GM23338 (cell line): ENCODE data around the gene SMYD3. TPM values are rescaled to one million over a fixed set of nuclear protein-coding genes. Genes with fewer than 3 reads are reported as not detected.

Source experiments
- CREB1 ChIP-seq: fragments of 250-450 bp; sonication (Bioruptor Pico); IDR thresholded peaks from 2 replicates; pipeline ENCODE4 v1.5.0; 2020; ENCODE audit warnings: low read depth, mild to moderate bottlenecking, moderate library complexity
- EZH2phosphoT487 ChIP-seq: fragments of 200-600 bp; sonication (generic); IDR thresholded peaks from one replicate; pipeline ENCODE4 v1.8.1; 2018; ENCODE audit warnings: antibody characterized with exemption; ENCODE audit not compliant: unreplicated experiment
- JUNB ChIP-seq: IDR thresholded peaks from one replicate; pipeline ENCODE4 v1.6.1; 2016; ENCODE audit warnings: antibody characterized with exemption; ENCODE audit not compliant: unreplicated experiment
- NANOG ChIP-seq: IDR thresholded peaks from 2 replicates; pipeline ENCODE4 v1.6.1; 2016; ENCODE audit warnings: antibody characterized with exemption, borderline replicate concordance
- POLR2AphosphoS5 ChIP-seq: IDR thresholded peaks from 2 replicates; pipeline ENCODE4 v1.6.1; 2016; ENCODE audit warnings: antibody characterized with exemption, low read depth
- ZNF331 ChIP-seq: fragments of 250-450 bp; sonication (Bioruptor Pico); IDR thresholded peaks from 2 replicates; pipeline ENCODE4 v1.5.0; 2020; ENCODE audit warnings: low read depth, mild to moderate bottlenecking, moderate library complexity
- polyA plus RNA-seq: library from polyadenylated mRNA; unstranded; fragments of >200 nt; fragmentation: Nextera tagmentation; extraction: Ambion mirVana; gene quantifications from 2 replicates; pipeline ENCODE4 v1.2.1, GENCODE V29; 2016
- small RNA-seq: library from RNA; depleted of rRNA; stranded (forward); fragments of <200 nt; gene quantifications from one replicate; pipeline ENCODE3, GENCODE V24; 2014; ENCODE audit warnings: low replicate concordance
- total RNA-seq: library from RNA; depleted of rRNA; stranded (reverse); fragments of >200 nt; shearing (Covaris generic); gene quantifications from 2 replicates; pipeline ENCODE4 v1.2.3, GENCODE V29; 2014; rRNA removed
- TF ChIP-seq, protein P1 (sequence below): IDR thresholded peaks from 2 replicates; pipeline ENCODE4 v1.6.1; 2016; ENCODE audit warnings: antibody characterized with exemption
- TF ChIP-seq, protein P2 (sequence below), 2 experiments: fragments of 200-600 bp in 1 of 2; sonication (generic) in 1 of 2; conservative IDR thresholded peaks; 2 replicates each; pipeline versions ENCODE4 v1.5.1 to v1.6.1; 2016 to 2017; ENCODE audit warnings: antibody characterized with exemption in 2 of 2, low read depth in 2 of 2, mild to moderate bottlenecking in 2 of 2, moderate library complexity in 1 of 2
- TF ChIP-seq, protein P3 (sequence below): IDR thresholded peaks from one replicate; pipeline ENCODE4 v1.6.1; 2018; ENCODE audit warnings: antibody characterized with exemption; ENCODE audit not compliant: unreplicated experiment

Gene SMYD3
- total and polyA plus RNA-seq, 2 experiments from 2014 or later = 31.8 to 34.4 TPM

DNA sequence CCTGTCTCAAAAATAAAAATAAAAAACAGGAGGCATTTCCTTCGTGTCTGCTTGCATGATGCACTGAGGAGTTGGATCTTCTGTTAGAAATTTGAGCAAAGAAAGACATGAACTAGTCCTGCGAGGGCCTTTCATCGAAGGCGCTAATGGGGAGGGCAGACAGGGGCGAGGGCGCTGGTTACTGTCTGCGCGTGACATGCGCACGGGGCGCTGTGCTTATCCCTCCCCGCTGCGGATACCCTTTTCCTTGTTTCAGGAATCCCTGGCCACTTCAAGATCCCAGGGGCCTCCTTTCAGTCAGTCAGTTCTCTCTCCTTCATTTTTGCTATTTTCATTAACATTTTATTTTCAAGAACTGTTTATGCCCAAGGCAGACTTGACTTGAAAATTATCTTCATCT is 806.4 kb downstream of the SMYD3 start (continued):
- TF ChIP-seq, protein P1, sequence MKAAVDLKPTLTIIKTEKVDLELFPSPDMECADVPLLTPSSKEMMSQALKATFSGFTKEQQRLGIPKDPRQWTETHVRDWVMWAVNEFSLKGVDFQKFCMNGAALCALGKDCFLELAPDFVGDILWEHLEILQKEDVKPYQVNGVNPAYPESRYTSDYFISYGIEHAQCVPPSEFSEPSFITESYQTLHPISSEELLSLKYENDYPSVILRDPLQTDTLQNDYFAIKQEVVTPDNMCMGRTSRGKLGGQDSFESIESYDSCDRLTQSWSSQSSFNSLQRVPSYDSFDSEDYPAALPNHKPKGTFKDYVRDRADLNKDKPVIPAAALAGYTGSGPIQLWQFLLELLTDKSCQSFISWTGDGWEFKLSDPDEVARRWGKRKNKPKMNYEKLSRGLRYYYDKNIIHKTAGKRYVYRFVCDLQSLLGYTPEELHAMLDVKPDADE = no peak
- TF ChIP-seq CREB1 (CRISPR knock-in tag) (no peak), POLR2AphosphoS5 (no peak), ZNF331 (CRISPR knock-in tag) (no peak), JUNB (no peak), NANOG (no peak), EZH2phosphoT487 (no peak)
- TF ChIP-seq, protein P2, sequence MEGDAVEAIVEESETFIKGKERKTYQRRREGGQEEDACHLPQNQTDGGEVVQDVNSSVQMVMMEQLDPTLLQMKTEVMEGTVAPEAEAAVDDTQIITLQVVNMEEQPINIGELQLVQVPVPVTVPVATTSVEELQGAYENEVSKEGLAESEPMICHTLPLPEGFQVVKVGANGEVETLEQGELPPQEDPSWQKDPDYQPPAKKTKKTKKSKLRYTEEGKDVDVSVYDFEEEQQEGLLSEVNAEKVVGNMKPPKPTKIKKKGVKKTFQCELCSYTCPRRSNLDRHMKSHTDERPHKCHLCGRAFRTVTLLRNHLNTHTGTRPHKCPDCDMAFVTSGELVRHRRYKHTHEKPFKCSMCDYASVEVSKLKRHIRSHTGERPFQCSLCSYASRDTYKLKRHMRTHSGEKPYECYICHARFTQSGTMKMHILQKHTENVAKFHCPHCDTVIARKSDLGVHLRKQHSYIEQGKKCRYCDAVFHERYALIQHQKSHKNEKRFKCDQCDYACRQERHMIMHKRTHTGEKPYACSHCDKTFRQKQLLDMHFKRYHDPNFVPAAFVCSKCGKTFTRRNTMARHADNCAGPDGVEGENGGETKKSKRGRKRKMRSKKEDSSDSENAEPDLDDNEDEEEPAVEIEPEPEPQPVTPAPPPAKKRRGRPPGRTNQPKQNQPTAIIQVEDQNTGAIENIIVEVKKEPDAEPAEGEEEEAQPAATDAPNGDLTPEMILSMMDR (conservative IDR thresholded peaks at IDR 0.05; ENCODE audit: low read depth in 2 of 2) = no peak
- TF ChIP-seq, protein P3, sequence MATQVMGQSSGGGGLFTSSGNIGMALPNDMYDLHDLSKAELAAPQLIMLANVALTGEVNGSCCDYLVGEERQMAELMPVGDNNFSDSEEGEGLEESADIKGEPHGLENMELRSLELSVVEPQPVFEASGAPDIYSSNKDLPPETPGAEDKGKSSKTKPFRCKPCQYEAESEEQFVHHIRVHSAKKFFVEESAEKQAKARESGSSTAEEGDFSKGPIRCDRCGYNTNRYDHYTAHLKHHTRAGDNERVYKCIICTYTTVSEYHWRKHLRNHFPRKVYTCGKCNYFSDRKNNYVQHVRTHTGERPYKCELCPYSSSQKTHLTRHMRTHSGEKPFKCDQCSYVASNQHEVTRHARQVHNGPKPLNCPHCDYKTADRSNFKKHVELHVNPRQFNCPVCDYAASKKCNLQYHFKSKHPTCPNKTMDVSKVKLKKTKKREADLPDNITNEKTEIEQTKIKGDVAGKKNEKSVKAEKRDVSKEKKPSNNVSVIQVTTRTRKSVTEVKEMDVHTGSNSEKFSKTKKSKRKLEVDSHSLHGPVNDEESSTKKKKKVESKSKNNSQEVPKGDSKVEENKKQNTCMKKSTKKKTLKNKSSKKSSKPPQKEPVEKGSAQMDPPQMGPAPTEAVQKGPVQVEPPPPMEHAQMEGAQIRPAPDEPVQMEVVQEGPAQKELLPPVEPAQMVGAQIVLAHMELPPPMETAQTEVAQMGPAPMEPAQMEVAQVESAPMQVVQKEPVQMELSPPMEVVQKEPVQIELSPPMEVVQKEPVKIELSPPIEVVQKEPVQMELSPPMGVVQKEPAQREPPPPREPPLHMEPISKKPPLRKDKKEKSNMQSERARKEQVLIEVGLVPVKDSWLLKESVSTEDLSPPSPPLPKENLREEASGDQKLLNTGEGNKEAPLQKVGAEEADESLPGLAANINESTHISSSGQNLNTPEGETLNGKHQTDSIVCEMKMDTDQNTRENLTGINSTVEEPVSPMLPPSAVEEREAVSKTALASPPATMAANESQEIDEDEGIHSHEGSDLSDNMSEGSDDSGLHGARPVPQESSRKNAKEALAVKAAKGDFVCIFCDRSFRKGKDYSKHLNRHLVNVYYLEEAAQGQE = no peak

Small RNAs within 50 kb of the gene (small RNA-seq; reads per million reads assigned to genes)
- not detected for gene AL356583.2
- gene RF00019 = not detected
- gene RNU6-1283P = not detected

Other genes with a start within 250 kb of the SMYD3 start
- gene TFB2M, start 59.0 kb upstream of the SMYD3 start, total RNA-seq = 24.9 and 25.2 TPM in 2 replicates
- 11.2 and 18.7 TPM in 2 replicates for gene TFB2M, start 59.0 kb upstream of the SMYD3 start, polyA plus RNA-seq
- gene CNST, start 59.2 kb upstream of the SMYD3 start, total RNA-seq = 17.2 and 17.6 TPM in 2 replicates
- 8.1 and 8.9 TPM in 2 replicates for gene CNST, start 59.2 kb upstream of the SMYD3 start, polyA plus RNA-seq
- 18.8 and 20.4 TPM in 2 replicates for gene SCCPDH, start 217.1 kb upstream of the SMYD3 start, total RNA-seq
- 13.6 and 14.4 TPM in 2 replicates for gene SCCPDH, start 217.1 kb upstream of the SMYD3 start, polyA plus RNA-seq